Cardiac muscle cell (in vitro differentiated cells and primary cell): Measurements from ENCODE around the gene ZSCAN1. TPM values are rescaled to one million over a fixed set of nuclear protein-coding genes. Genes with fewer than 3 reads are reported as not detected.

ENCODE experiments used
- DNase-seq, 2 donors: peaks; one replicate each; pipeline versions ENCODE4 v3.0.0 to v3.0.0-alpha.2; 2010 to 2017; ENCODE audit warnings: low read depth in 1 of 2, low spot score in 1 of 2
- H3K27ac ChIP-seq: fragments of 200-600 bp; sonication (generic); 2 replicates; pipeline ENCODE4 v1.5.1; 2016
- H3K27me3 ChIP-seq: fragments of 200-600 bp; sonication (generic); 2 replicates; pipeline ENCODE4 v1.6.0; 2016; ENCODE audit warnings: control low read depth
- H3K36me3 ChIP-seq: fragments of 200-600 bp; sonication (generic); 2 replicates; pipeline ENCODE4 v1.5.1; 2016; ENCODE audit warnings: control low read depth
- H3K4me1 ChIP-seq: fragments of 200-600 bp; sonication (generic); 2 replicates; pipeline ENCODE4 v1.8.1; 2017; ENCODE audit warnings: low read depth, mild to moderate bottlenecking, mixed run types
- H3K4me3 ChIP-seq: fragments of 200-600 bp; sonication (generic); 2 replicates; pipeline ENCODE4 v1.5.1; 2016; ENCODE audit warnings: mild to moderate bottlenecking
- H3K9me3 ChIP-seq: fragments of 200-600 bp; sonication (generic); 2 replicates; pipeline ENCODE4 v1.5.1; 2017; ENCODE audit warnings: low read depth, mild to moderate bottlenecking, control low read depth
- CTCF ChIP-seq: IDR thresholded peaks from 2 replicates; pipeline ENCODE4 v1.5.1; 2012; ENCODE audit warnings: low read depth, mild to moderate bottlenecking, low read length
- polyA plus RNA-seq: library from polyadenylated mRNA; unstranded; fragments of >200 nt; fragmentation: Nextera tagmentation; extraction: Ambion mirVana; gene quantifications from 2 replicates; pipeline ENCODE4 v1.2.1, GENCODE V29; 2016
- total RNA-seq: library from RNA; depleted of rRNA; stranded (reverse); fragments of >200 nt; gene quantifications from 2 replicates; pipeline ENCODE4 v1.2.3, GENCODE V29; 2016

ZSCAN1 gene
- total and polyA plus RNA-seq, 2 experiments from 2014 or later, result 24.6 to 31.9 TPM

GRCh38 chr19:58059003-58059670 is 25.3 kb downstream of the ZSCAN1 start, which contains the start of gene ZNF135:
TSS of gene ZNF135 (plus strand) at chr19:58059282. CDS start at chr19:58060003, 721 bp downstream.
- no peaks in the 10 kb centered on the region for H3K36me3 ChIP-seq
- no peaks in the 10 kb centered on the region for H3K27me3 ChIP-seq
- no peaks in the 10 kb centered on the region for H3K9me3 ChIP-seq
- peak within 1 kb of the TSS; percentile 56 for H3K4me3 ChIP-seq
- no peak for TF ChIP-seq CTCF
- DNase-seq, result peak; percentile 94 to 95
- peak within 1 kb of the TSS; percentile 93 for H3K27ac ChIP-seq
- H3K4me1 ChIP-seq, result peaks cover 5% of the 10 kb centered on the region

- Histone ChIP-seq H3K27ac (peak overlapping the region; percentile 93), H3K9me3 (no peaks in the 10 kb centered on the region), H3K4me3 (peak overlapping the region; percentile 56), H3K27me3 (no peaks in the 10 kb centered on the region), H3K4me1 (peaks cover 5% of the 10 kb centered on the region), H3K36me3 (no peaks in the 10 kb centered on the region)
- DNase-seq, result no peak
- TF ChIP-seq CTCF, result no peak
These were observed 25.9 kb downstream of the ZSCAN1 start for GRCh38 chr19:58059671-58060078.

GRCh38 chr19:58060231-58060630 is 26.4 kb downstream of the ZSCAN1 start:
- Histone ChIP-seq H3K4me1 (peaks cover 5% of the 10 kb centered on the region), H3K4me3 (no peak overlapping the region), H3K27me3 (no peaks in the 10 kb centered on the region), H3K9me3 (no peaks in the 10 kb centered on the region), H3K36me3 (no peaks in the 10 kb centered on the region), H3K27ac (no peak overlapping the region)
- DNase-seq, result no peak
- no peak for TF ChIP-seq CTCF

- Histone ChIP-seq H3K27me3 (no peaks in the 10 kb centered on the region), H3K9me3 (no peaks in the 10 kb centered on the region), H3K36me3 (no peaks in the 10 kb centered on the region), H3K4me1 (peaks cover 1% of the 10 kb centered on the region), H3K27ac (no peak overlapping the region), H3K4me3 (no peak overlapping the region)
- no peak for TF ChIP-seq CTCF
- no peak for DNase-seq
These were observed 29.9 kb downstream of the ZSCAN1 start for GRCh38 chr19:58063712-58064111.

GRCh38 chr19:58067240-58067912 is 33.6 kb downstream of the ZSCAN1 start:
- H3K4me3 ChIP-seq, result no peak overlapping the region
- TF ChIP-seq CTCF, result no peak
- no peaks in the 10 kb centered on the region for H3K9me3 ChIP-seq
- no peaks in the 10 kb centered on the region for H3K36me3 ChIP-seq
- H3K4me1 ChIP-seq, result no peaks in the 10 kb centered on the region
- H3K27ac ChIP-seq, result no peak overlapping the region
- no peaks in the 10 kb centered on the region for H3K27me3 ChIP-seq
- no peak for DNase-seq
